ENCODE measurements around the gene DIS3L2.

GRCh38 chr2:232330068-232330999 is 368.8 kb downstream of the DIS3L2 start:
- TF ChIP-seq POLR2AphosphoS5 (IDR thresholded peaks at IDR 0.05; ENCODE audit: low read depth, low read length) (no peak), POLR2A (IDR thresholded peaks at IDR 0.05; ENCODE audit: low read depth, low read length) (no peak), TAF1 (IDR thresholded peaks at IDR 0.05; ENCODE audit: borderline replicate concordance, low read depth, low read length) (no peak)

All from GM12892 (cell line).